Measurements from ENCODE around the gene DNHD1.

DNHD1 gene

DNA sequence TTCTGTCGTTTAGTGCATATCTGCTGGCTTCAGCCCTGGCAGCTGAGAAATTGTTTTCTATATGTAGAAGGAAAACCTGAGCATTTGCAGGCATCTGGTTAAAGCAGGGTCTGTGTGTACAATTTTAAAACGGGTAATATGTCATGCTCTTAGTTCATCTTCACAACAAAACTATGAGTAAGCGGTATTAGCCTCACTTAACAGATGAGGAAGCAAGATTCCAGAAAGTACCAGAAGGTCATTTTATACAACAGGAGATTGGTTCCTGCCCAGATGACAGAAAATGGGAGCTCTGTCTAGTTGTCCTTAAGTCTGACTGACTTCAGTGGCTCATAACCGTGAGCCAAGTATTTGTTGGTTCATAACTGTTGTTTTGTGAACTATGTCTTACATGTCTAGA, 14.6 kb upstream of the DNHD1 start:
- peak overlapping the region; percentile 97 for H3K4me3 ChIP-seq (ENCODE audit: low read depth, low read length)
- H3K9ac ChIP-seq (ENCODE audit: low read length), result peak overlapping the region; percentile 92
- H3K4me1 ChIP-seq (ENCODE audit: control insufficient read depth, insufficient read depth, low read length), result peaks cover 14% of the 10 kb centered on the region
- H3K27ac ChIP-seq (ENCODE audit: low read depth, low read length), result no peak overlapping the region
- H3K36me3 ChIP-seq (ENCODE audit: control insufficient read depth, insufficient read depth, low read length), result peaks cover 79% of the 10 kb centered on the region
- no peaks in the 10 kb centered on the region for H3K27me3 ChIP-seq (ENCODE audit: control insufficient read depth, insufficient read depth, low read length)
- no peaks in the 10 kb centered on the region for H3K9me3 ChIP-seq (ENCODE audit: control insufficient read depth, insufficient read depth, low read depth, low read length)

DNA sequence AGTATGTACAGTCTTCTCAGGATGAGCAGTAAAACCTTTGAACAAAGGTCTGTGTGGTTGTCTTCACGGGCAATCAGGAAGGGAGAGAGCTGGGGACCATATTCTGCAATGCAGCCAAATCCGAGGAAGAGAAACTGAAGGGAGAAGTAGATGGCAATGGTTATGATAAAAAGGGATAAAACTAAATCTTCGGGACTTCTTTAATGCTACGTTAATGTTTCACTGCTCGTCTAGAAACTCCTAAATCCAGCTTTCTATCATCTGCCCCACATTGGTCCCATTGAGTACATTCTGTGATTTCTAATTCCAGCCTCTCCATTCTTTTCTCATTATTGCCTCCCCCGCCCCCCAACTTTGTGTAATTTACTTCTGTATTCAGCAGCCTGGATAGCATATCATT, 14.1 kb upstream of the DNHD1 start:
- H3K4me1 ChIP-seq (ENCODE audit: control insufficient read depth, insufficient read depth, low read length), result peaks cover 14% of the 10 kb centered on the region
- no peak overlapping the region for H3K4me3 ChIP-seq (ENCODE audit: low read depth, low read length)
- H3K9me3 ChIP-seq (ENCODE audit: control insufficient read depth, insufficient read depth, low read depth, low read length), result no peaks in the 10 kb centered on the region
- peaks cover 78% of the 10 kb centered on the region for H3K36me3 ChIP-seq (ENCODE audit: control insufficient read depth, insufficient read depth, low read length)
- H3K27me3 ChIP-seq (ENCODE audit: control insufficient read depth, insufficient read depth, low read length), result no peaks in the 10 kb centered on the region
- H3K9ac ChIP-seq (ENCODE audit: low read length), result no peak overlapping the region
- no peak overlapping the region for H3K27ac ChIP-seq (ENCODE audit: low read depth, low read length)

DNA sequence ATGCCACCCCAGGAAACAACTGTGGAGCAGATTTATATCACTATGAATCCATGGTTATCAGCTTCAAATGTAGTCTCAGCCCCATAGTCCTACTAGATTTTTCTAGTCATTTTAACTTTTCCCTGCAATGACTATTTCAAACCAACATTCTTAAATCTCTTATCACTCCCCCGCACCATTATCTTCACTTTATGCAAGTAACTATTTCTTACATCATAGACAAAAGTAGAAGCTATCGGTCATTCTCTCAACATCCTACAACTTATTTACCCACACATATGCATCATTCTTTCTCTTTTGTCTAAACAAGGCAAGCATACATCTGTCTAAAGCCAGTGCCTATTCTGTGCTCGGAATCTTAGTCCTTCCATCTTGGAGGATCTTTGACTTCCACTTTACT, 11.4 kb upstream of the DNHD1 start:
- H3K4me1 ChIP-seq (ENCODE audit: control insufficient read depth, insufficient read depth, low read length), result peaks cover 6% of the 10 kb centered on the region
- no peaks in the 10 kb centered on the region for H3K27me3 ChIP-seq (ENCODE audit: control insufficient read depth, insufficient read depth, low read length)
- no peak overlapping the region for H3K9ac ChIP-seq (ENCODE audit: low read length)
- no peaks in the 10 kb centered on the region for H3K9me3 ChIP-seq (ENCODE audit: control insufficient read depth, insufficient read depth, low read depth, low read length)
- H3K4me3 ChIP-seq (ENCODE audit: low read depth, low read length), result no peak overlapping the region
- H3K36me3 ChIP-seq (ENCODE audit: control insufficient read depth, insufficient read depth, low read length), result peaks cover 77% of the 10 kb centered on the region
- H3K27ac ChIP-seq (ENCODE audit: low read depth, low read length), result no peak overlapping the region

DNA sequence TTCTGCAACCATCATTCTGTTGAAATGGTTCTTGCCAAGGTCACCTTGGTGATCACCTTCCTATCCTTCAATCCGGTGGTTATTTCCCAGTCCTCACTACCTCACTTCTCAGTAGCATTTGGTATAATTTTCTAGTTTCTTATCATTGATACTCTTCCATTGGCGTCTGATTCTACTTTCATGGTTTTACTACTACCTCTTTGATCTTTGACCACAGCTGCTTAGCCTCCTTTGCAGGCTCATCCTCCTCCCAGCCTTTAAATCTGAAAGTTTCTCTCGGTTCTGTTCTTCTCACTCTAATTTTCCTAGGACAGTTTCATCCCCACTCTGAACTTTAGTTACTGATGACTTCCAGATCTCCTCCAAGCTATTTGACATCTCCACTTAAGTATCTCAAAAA, 10.8 kb upstream of the DNHD1 start:
- no peak overlapping the region for H3K27ac ChIP-seq (ENCODE audit: low read depth, low read length)
- H3K4me3 ChIP-seq (ENCODE audit: low read depth, low read length), result no peak overlapping the region
- H3K36me3 ChIP-seq (ENCODE audit: control insufficient read depth, insufficient read depth, low read length), result peaks cover 77% of the 10 kb centered on the region
- peaks cover 6% of the 10 kb centered on the region for H3K4me1 ChIP-seq (ENCODE audit: control insufficient read depth, insufficient read depth, low read length)
- no peaks in the 10 kb centered on the region for H3K9me3 ChIP-seq (ENCODE audit: control insufficient read depth, insufficient read depth, low read depth, low read length)
- H3K9ac ChIP-seq (ENCODE audit: low read length), result no peak overlapping the region
- H3K27me3 ChIP-seq (ENCODE audit: control insufficient read depth, insufficient read depth, low read length), result no peaks in the 10 kb centered on the region

DNA sequence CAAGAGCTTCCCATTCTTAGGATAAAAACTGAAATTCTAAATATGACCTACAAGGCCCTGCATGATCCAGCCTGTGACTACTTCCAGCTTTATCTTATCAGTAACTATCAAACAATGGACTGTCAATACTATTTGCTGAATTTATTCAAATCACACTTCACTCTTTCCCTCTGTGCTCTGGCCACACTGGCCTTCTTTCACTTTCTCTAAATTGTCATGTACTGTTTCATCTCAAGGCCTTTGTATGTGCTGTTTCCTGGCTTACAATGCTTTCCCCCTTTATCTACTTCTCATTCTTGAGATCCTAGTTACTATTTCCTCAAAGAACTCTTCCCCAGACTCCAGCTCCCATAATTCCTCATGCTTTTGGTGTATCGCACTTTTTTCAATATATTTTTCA, 10.1 kb upstream of the DNHD1 start:
- H3K36me3 ChIP-seq (ENCODE audit: control insufficient read depth, insufficient read depth, low read length), result peaks cover 79% of the 10 kb centered on the region
- H3K4me1 ChIP-seq (ENCODE audit: control insufficient read depth, insufficient read depth, low read length), result peaks cover 6% of the 10 kb centered on the region
- no peak overlapping the region for H3K9ac ChIP-seq (ENCODE audit: low read length)
- no peaks in the 10 kb centered on the region for H3K9me3 ChIP-seq (ENCODE audit: control insufficient read depth, insufficient read depth, low read depth, low read length)
- H3K4me3 ChIP-seq (ENCODE audit: low read depth, low read length), result no peak overlapping the region
- no peaks in the 10 kb centered on the region for H3K27me3 ChIP-seq (ENCODE audit: control insufficient read depth, insufficient read depth, low read length)
- H3K27ac ChIP-seq (ENCODE audit: low read depth, low read length), result no peak overlapping the region

DNA sequence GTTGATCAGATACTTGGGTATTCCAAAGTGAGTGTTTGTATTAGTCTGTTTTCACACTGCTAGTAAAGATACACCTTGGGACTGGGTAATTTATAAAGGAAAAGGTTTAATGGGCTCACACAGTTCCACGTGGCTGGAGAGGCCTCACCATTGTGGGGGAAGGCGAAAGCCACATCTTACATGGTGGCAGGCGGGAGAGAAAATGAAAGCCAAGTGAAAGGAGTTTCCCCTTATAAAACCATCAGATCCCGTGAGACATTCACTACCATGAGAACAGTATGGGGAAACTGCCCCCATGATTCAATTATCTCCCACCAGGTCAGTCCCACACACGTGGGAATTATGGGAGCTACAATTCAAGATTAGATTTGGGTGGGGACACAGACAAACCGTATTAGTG, 8.7 kb upstream of the DNHD1 start:
- Histone ChIP-seq H3K27me3 (ENCODE audit: control insufficient read depth, insufficient read depth, low read length) (no peaks in the 10 kb centered on the region), H3K4me3 (ENCODE audit: low read depth, low read length) (no peak overlapping the region), H3K4me1 (ENCODE audit: control insufficient read depth, insufficient read depth, low read length) (no peaks in the 10 kb centered on the region), H3K36me3 (ENCODE audit: control insufficient read depth, insufficient read depth, low read length) (peaks cover 72% of the 10 kb centered on the region), H3K9me3 (ENCODE audit: control insufficient read depth, insufficient read depth, low read depth, low read length) (no peaks in the 10 kb centered on the region), H3K9ac (ENCODE audit: low read length) (no peak overlapping the region), H3K27ac (ENCODE audit: low read depth, low read length) (no peak overlapping the region)

DNA sequence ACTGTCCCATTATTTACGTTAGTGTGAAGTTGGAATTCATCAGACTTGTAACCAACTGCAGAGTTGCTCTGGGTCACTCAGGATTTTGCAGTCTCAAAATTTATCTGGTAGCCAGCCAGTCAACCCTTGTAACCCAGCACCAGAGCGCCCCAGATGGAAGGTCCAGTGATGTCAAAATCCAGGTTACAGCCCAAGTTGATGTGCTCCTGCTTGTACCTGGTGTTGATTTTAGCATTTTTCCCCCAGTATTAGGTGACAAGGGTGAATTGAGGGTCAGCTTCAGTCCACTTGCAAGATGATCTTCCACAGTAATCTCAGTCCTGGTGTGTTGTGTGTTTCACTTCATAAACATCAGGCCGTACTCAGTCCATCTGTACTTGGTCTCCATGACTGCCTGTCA, 8.3 kb upstream of the DNHD1 start:
- Histone ChIP-seq H3K27ac (ENCODE audit: low read depth, low read length) (no peak overlapping the region), H3K9ac (ENCODE audit: low read length) (no peak overlapping the region), H3K4me3 (ENCODE audit: low read depth, low read length) (no peak overlapping the region), H3K9me3 (ENCODE audit: control insufficient read depth, insufficient read depth, low read depth, low read length) (no peaks in the 10 kb centered on the region), H3K27me3 (ENCODE audit: control insufficient read depth, insufficient read depth, low read length) (no peaks in the 10 kb centered on the region), H3K36me3 (ENCODE audit: control insufficient read depth, insufficient read depth, low read length) (peaks cover 70% of the 10 kb centered on the region), H3K4me1 (ENCODE audit: control insufficient read depth, insufficient read depth, low read length) (no peaks in the 10 kb centered on the region)

DNA sequence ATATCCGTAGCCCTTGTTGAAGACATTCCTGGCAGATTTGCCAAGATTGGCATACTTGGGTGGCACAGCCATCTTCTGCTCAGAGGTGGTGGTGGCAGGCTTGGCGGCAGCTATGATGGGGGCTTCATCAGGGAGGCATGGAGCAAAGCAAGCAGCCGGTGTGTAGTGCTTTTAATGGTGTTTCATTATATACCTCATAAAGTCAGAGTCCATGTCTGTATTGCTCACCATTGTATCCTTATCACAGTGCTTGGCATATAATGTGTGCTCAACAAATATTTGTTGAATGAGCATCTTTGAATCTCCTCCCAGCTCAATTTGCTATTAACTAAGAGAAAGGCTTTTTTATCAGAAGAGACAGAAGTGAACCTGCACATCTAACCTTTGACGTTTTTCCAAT, 7.8 kb upstream of the DNHD1 start:
- Histone ChIP-seq H3K27ac (ENCODE audit: low read depth, low read length) (no peak overlapping the region), H3K9ac (ENCODE audit: low read length) (no peak overlapping the region), H3K27me3 (ENCODE audit: control insufficient read depth, insufficient read depth, low read length) (no peaks in the 10 kb centered on the region), H3K4me1 (ENCODE audit: control insufficient read depth, insufficient read depth, low read length) (no peaks in the 10 kb centered on the region), H3K4me3 (ENCODE audit: low read depth, low read length) (no peak overlapping the region), H3K36me3 (ENCODE audit: control insufficient read depth, insufficient read depth, low read length) (peaks cover 70% of the 10 kb centered on the region), H3K9me3 (ENCODE audit: control insufficient read depth, insufficient read depth, low read depth, low read length) (no peaks in the 10 kb centered on the region)

DNA sequence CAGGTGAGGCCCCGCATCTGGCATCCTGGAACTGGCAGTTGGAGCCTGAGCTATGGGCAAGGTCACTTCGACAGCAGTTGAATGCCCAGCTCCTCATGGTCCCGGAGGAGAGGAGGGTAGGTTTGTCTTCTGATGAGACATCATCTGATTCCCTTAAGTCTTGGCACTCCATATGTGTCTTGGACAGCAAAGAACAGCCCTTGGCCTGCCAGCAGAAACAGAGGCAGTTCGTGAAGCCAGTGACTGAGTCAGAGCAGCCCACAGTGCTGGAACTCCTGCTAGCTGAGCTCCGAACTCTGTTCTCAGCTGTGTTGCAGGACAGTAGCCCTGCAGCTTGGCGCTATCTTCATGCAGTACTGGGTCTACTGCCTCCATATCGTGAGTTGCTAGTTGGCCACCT, 1.0 kb downstream of the DNHD1 start:
- H3K27me3 ChIP-seq (ENCODE audit: control insufficient read depth, insufficient read depth, low read length), result no peaks in the 10 kb centered on the region
- no peak overlapping the region for H3K4me3 ChIP-seq (ENCODE audit: low read depth, low read length)
- peaks cover 47% of the 10 kb centered on the region for H3K36me3 ChIP-seq (ENCODE audit: control insufficient read depth, insufficient read depth, low read length)
- no peak overlapping the region for H3K27ac ChIP-seq (ENCODE audit: low read depth, low read length)
- H3K9me3 ChIP-seq (ENCODE audit: control insufficient read depth, insufficient read depth, low read depth, low read length), result no peaks in the 10 kb centered on the region
- H3K4me1 ChIP-seq (ENCODE audit: control insufficient read depth, insufficient read depth, low read length), result peaks cover 10% of the 10 kb centered on the region
- H3K9ac ChIP-seq (ENCODE audit: low read length), result no peak overlapping the region

DNA sequence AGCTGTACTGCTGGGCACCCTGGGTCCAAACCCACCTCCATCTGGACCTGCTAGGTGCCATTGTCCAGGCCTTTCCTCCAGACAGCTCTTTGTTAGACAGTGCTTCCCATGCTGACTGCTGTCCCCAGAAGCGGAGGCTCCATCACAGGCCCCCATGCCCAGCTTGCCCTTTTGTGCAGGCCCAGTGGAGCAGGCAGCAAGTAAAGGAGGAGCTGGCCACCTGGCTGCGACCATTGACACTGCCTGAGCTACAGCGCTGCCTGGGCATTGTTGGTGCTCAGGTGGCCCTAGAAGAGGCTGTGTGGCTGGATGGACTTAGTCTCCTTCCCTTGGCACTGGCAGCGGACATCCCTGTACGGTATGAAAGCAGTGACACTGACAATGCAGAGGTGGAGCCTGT, 1.5 kb downstream of the DNHD1 start:
- H3K36me3 ChIP-seq (ENCODE audit: control insufficient read depth, insufficient read depth, low read length), result peaks cover 47% of the 10 kb centered on the region
- H3K9ac ChIP-seq (ENCODE audit: low read length), result no peak overlapping the region
- H3K27me3 ChIP-seq (ENCODE audit: control insufficient read depth, insufficient read depth, low read length), result no peaks in the 10 kb centered on the region
- H3K4me1 ChIP-seq (ENCODE audit: control insufficient read depth, insufficient read depth, low read length), result peaks cover 10% of the 10 kb centered on the region
- no peak overlapping the region for H3K27ac ChIP-seq (ENCODE audit: low read depth, low read length)
- no peaks in the 10 kb centered on the region for H3K9me3 ChIP-seq (ENCODE audit: control insufficient read depth, insufficient read depth, low read depth, low read length)
- H3K4me3 ChIP-seq (ENCODE audit: low read depth, low read length), result no peak overlapping the region

DNA sequence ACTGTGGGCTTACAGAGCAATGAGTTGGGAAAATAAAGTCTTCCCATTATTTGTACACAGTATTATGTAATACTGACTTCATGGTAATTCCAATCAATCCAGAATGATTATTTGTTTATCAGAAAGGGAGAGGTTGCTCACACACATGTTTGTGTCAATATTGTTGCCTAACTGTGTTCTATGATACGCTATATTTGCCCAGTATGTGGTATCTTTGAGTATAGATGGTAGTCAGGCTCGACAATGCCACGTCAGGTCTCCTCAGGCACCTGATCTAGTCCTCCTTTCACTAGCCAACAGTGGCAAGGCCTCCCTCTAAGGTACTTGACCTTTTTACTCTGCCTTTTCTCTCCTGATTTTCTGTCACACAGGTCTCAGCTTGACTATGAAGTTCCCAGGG, 5.3 kb downstream of the DNHD1 start:
- peaks cover 38% of the 10 kb centered on the region for H3K36me3 ChIP-seq (ENCODE audit: control insufficient read depth, insufficient read depth, low read length)
- no peaks in the 10 kb centered on the region for H3K9me3 ChIP-seq (ENCODE audit: control insufficient read depth, insufficient read depth, low read depth, low read length)
- no peak overlapping the region for H3K4me3 ChIP-seq (ENCODE audit: low read depth, low read length)
- no peaks in the 10 kb centered on the region for H3K27me3 ChIP-seq (ENCODE audit: control insufficient read depth, insufficient read depth, low read length)
- peaks cover 3% of the 10 kb centered on the region; the same call in 1 of the 2 replicates for H3K4me1 ChIP-seq (ENCODE audit: control insufficient read depth, insufficient read depth, low read length)
- H3K9ac ChIP-seq (ENCODE audit: low read length), result no peak overlapping the region
- no peak overlapping the region for H3K27ac ChIP-seq (ENCODE audit: low read depth, low read length)

DNA sequence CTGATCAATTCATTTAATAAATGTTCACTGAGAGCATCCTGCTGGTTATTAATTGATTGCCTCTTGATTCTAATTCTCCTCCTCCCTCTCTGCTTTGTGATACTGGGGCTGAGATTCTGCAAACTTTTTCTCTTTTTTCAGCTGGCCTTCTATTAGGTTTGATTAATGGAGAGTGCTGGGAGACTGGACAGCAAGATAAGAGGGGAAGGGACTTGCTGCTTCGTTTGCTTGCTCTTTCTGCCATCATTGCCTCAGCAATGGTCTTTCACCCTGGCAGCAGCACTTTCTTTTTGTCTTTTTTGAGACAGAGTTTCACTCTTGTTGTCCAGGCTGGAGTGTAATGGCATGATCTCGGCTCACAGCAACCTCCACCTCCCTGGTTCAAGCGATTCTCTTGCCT, 7.1 kb downstream of the DNHD1 start:
- H3K4me1 ChIP-seq (ENCODE audit: control insufficient read depth, insufficient read depth, low read length), result no peaks in the 10 kb centered on the region
- no peak overlapping the region for H3K4me3 ChIP-seq (ENCODE audit: low read depth, low read length)
- H3K27me3 ChIP-seq (ENCODE audit: control insufficient read depth, insufficient read depth, low read length), result no peaks in the 10 kb centered on the region
- no peak overlapping the region for H3K9ac ChIP-seq (ENCODE audit: low read length)
- no peak overlapping the region for H3K27ac ChIP-seq (ENCODE audit: low read depth, low read length)
- no peaks in the 10 kb centered on the region for H3K9me3 ChIP-seq (ENCODE audit: control insufficient read depth, insufficient read depth, low read depth, low read length)
- peaks cover 26% of the 10 kb centered on the region for H3K36me3 ChIP-seq (ENCODE audit: control insufficient read depth, insufficient read depth, low read length)
